HAP-1 (cell line): ENCODE data around the gene PHACTR1.

ENCODE experiments used
- DNase-seq, 2 experiments: peaks; one replicate each; pipeline ENCODE4 v3.0.0-alpha.2; 2016 to 2020; ENCODE audit warnings: low spot score in 2 of 2
- H3K27me3 ChIP-seq: fragments of 250-450 bp; sonication (Bioruptor Pico); 2 replicates; pipeline ENCODE4 v1.5.1; 2020; ENCODE audit warnings: low read depth, mild to moderate bottlenecking, moderate library complexity
- H3K36me3 ChIP-seq: fragments of 250-450 bp; sonication (Bioruptor Pico); replicated peaks from 2 replicates; pipeline ENCODE4 v1.5.1; 2020; ENCODE audit warnings: mild to moderate bottlenecking
- H3K4me1 ChIP-seq: fragments of 250-450 bp; sonication (Bioruptor Pico); 2 replicates; pipeline ENCODE4 v1.5.1; 2020; ENCODE audit warnings: mild to moderate bottlenecking
- H3K4me3 ChIP-seq: fragments of 250-450 bp; sonication (Bioruptor Pico); 2 replicates; pipeline ENCODE4 v1.5.1; 2020; ENCODE audit warnings: mild to moderate bottlenecking, moderate library complexity
- H3K9me3 ChIP-seq: fragments of 250-450 bp; sonication (Bioruptor Pico); 2 replicates; pipeline ENCODE4 v1.5.1; 2020; ENCODE audit warnings: mild to moderate bottlenecking, moderate library complexity
- in situ Hi-C: fragments of 300-500 bp; cut with MboI; formaldehyde crosslinking; loops from 3 replicates; pipeline ENCODE4 v1.14.3; 2020; ENCODE audit warnings: low sequenced_read_pairs, inconsistent platforms, mixed read lengths

Gene PHACTR1

GRCh38 chr6:12976366-12976765, 259.8 kb downstream of the PHACTR1 start:
- in situ Hi-C loops: no loop called here
- Histone ChIP-seq H3K4me3 (no peak overlapping the region), H3K4me1 (no peaks in the 10 kb centered on the region), H3K9me3 (no peaks in the 10 kb centered on the region), H3K36me3 (no peaks in the 10 kb centered on the region), H3K27me3 (no peaks in the 10 kb centered on the region)
- no peak for DNase-seq

DNA sequence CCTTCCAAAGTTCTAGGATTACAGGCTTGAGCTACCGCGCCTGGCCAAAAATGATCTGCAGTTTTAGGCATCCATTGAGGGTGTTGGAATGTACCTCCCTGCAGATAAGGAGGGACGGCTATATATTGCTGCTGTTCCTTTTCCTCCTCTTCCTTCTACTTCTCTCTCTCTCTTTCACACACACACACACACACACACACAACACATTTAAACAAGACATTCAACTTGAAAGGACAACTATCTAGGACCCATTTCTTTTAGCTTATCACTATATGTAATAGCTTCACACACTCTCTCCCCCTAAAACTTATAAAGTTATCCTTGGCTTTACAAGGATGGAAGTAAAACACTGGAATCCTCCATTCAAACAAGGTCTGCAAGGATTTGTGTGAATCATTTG, 260.6 kb downstream of the PHACTR1 start:
- no peak overlapping the region for H3K4me3 ChIP-seq
- no peaks in the 10 kb centered on the region for H3K27me3 ChIP-seq
- in situ Hi-C loops: no loop called here
- DNase-seq: no peak
- H3K9me3 ChIP-seq: no peaks in the 10 kb centered on the region
- H3K4me1 ChIP-seq: no peaks in the 10 kb centered on the region
- H3K36me3 ChIP-seq: no peaks in the 10 kb centered on the region

- H3K27me3 ChIP-seq: no peaks in the 10 kb centered on the region
- in situ Hi-C loops: no loop called here
- H3K4me3 ChIP-seq: no peak overlapping the region
- H3K4me1 ChIP-seq: no peaks in the 10 kb centered on the region
- no peaks in the 10 kb centered on the region for H3K9me3 ChIP-seq
- DNase-seq: no peak
- H3K36me3 ChIP-seq: no peaks in the 10 kb centered on the region
These were observed 261.2 kb downstream of the PHACTR1 start for GRCh38 chr6:12977806-12978205.

DNA sequence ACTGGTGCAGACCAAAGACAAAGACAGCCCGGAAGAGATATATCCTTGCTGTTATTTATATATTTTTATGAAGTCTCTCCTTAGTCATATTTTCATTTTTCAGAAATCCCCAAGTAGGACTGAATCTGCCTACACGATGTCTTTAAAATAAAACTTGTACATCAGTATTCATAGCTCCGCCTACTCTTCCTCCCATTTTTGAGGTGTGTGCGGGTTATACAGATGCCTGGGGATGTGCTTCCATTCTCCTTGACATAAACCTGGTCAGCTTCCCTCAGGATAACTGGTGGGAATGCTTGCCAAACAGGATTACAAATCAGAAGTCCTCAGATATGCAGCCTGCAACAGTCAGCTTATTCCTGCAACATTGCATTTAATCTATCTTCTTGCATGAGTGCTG, 264.2 kb downstream of the PHACTR1 start:
- in situ Hi-C loops: no loop called here
- no peak for DNase-seq
- no peaks in the 10 kb centered on the region for H3K27me3 ChIP-seq

DNA sequence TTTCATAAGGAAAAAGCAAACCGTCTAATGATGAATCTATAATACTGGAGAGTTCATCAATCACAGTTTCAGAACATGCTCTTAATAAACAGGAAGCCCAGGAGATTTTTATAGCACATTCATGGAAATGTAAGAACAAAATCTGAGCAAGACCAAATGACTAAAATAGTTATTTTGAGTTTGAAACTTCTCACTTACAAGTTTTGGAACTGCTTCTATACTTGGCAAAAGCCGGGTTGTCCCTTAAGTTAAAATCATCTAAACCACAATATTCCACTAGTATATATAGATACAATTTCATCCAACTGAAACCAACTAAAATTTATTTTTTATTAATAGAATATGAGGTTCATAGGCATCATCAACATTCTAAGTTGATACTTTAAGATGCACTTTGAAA, 268.2 kb downstream of the PHACTR1 start:
- Histone ChIP-seq H3K4me1 (no peaks in the 10 kb centered on the region), H3K4me3 (no peak overlapping the region), H3K27me3 (no peaks in the 10 kb centered on the region), H3K36me3 (no peaks in the 10 kb centered on the region), H3K9me3 (no peaks in the 10 kb centered on the region)
- DNase-seq: no peak
- in situ Hi-C loops: no loop called here

More for the DNA sequence above, 264.2 kb downstream of the PHACTR1 start:
- H3K4me1 ChIP-seq: no peaks in the 10 kb centered on the region
- H3K9me3 ChIP-seq: no peaks in the 10 kb centered on the region
- no peak overlapping the region for H3K4me3 ChIP-seq
- no peaks in the 10 kb centered on the region for H3K36me3 ChIP-seq

DNA sequence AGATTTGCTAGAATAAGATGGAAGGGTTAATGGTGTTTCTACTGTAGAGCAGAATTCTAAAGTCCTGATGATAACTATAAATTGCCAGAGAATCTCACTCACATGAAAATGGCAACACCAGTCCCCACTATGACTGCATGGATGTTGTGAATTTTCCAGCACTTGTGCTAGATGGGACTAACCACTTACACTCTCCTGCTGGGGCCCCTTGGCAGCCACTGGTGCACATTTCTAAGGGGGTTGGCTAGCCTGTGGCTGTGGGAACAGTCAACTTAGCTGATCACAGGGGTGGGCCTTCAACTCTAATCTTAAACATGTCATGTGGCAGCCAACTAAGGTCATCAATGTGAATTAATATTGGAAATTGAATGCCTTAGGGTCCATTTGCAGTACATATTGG, 271.2 kb downstream of the PHACTR1 start:
- Histone ChIP-seq H3K9me3 (no peaks in the 10 kb centered on the region), H3K36me3 (no peaks in the 10 kb centered on the region), H3K4me3 (no peak overlapping the region), H3K27me3 (no peaks in the 10 kb centered on the region), H3K4me1 (no peaks in the 10 kb centered on the region)
- no peak for DNase-seq
- in situ Hi-C loops: no loop called here

- H3K9me3 ChIP-seq: no peaks in the 10 kb centered on the region
- no peak for DNase-seq
- H3K27me3 ChIP-seq: no peaks in the 10 kb centered on the region
- no peak overlapping the region for H3K4me3 ChIP-seq
- no peaks in the 10 kb centered on the region for H3K4me1 ChIP-seq
- H3K36me3 ChIP-seq: no peaks in the 10 kb centered on the region
- in situ Hi-C loops: no loop called here
These were observed 273.6 kb downstream of the PHACTR1 start for GRCh38 chr6:12990162-12990561.

DNA sequence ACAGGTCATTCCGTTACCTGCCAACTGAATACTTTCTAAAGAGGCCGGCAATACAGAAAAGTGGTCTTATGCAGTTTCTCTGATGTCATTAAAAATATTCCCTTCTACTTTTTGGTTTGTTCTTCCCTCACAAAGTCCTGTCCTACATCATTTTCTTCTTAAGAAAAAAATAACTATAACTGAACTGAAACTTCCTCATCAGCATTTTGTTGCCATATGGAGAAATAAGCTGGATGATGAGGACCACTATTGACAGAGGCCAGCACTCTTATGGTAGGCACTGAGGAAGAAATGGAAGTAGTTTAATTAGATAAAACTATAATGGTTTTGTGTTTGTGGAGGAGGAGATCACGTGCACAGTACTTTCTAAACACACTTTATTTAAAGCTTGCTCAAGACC, 274.9 kb downstream of the PHACTR1 start:
- H3K4me3 ChIP-seq: no peak overlapping the region
- no peaks in the 10 kb centered on the region for H3K27me3 ChIP-seq
- H3K9me3 ChIP-seq: no peaks in the 10 kb centered on the region
- H3K4me1 ChIP-seq: no peaks in the 10 kb centered on the region
- DNase-seq: no peak
- in situ Hi-C loops: no loop called here
- no peaks in the 10 kb centered on the region for H3K36me3 ChIP-seq

DNA sequence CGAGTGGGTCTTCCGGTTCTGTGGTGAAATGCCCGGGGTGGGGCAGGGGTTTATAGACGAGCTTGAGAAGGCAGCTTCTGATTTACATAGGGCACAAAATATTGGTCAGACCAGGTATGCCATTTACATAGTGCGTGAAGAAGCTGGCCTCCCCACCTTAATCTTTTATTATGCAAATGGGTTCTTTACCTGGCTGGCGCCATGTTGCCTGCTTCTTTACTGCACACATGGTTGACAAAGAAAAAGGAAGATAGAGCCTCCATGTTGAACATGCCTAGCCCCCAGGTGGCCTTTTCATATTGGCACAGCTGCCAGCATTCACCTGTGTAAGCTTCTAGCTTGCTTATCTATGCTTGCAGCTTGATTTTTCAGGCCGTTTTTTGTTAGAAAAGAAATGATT, 276.2 kb downstream of the PHACTR1 start:
- Histone ChIP-seq H3K27me3 (no peaks in the 10 kb centered on the region), H3K4me1 (no peaks in the 10 kb centered on the region), H3K9me3 (no peaks in the 10 kb centered on the region), H3K4me3 (no peak overlapping the region), H3K36me3 (no peaks in the 10 kb centered on the region)
- DNase-seq: no peak
- in situ Hi-C loops: no loop called here

DNA sequence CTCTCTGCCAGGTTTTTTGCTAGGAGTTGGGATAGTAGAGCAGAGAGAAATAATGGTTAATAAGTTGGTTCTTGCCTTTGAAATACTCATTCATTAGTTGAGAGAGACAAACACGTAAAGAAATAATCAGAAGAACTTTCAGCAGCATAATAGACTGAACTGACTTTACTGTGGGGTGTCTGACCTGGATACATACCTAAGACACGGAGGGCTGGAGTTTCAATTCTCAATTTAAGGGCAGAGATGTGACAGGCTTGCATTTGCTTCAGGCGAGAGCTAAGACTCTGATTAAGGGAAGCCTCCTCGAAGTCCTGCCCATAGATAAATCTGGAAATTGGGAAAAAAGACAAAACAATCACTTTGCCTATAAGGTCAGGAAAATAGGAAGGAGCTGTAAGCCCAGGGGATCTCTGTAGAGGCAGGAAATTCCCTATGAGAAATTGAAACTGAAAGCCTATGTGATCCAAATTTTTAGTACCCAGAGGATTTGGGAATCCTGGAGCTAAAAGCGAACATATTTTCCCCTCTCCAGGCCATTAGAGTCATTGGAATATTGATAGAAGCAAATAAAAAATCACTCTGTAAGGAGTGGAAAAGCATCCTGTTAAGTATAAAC, 276.8 kb downstream of the PHACTR1 start:
- no peaks in the 10 kb centered on the region for H3K36me3 ChIP-seq
- no peaks in the 10 kb centered on the region for H3K27me3 ChIP-seq
- no peak for DNase-seq
- in situ Hi-C loops: no loop called here
- no peak overlapping the region for H3K4me3 ChIP-seq
- H3K9me3 ChIP-seq: no peaks in the 10 kb centered on the region
- H3K4me1 ChIP-seq: no peaks in the 10 kb centered on the region

GRCh38 chr6:12995419-12995818, 278.9 kb downstream of the PHACTR1 start:
- in situ Hi-C loops: no loop called here
- no peaks in the 10 kb centered on the region for H3K36me3 ChIP-seq
- no peaks in the 10 kb centered on the region for H3K9me3 ChIP-seq
- DNase-seq: no peak
- no peaks in the 10 kb centered on the region for H3K4me1 ChIP-seq
- no peaks in the 10 kb centered on the region for H3K27me3 ChIP-seq
- no peak overlapping the region for H3K4me3 ChIP-seq

DNA sequence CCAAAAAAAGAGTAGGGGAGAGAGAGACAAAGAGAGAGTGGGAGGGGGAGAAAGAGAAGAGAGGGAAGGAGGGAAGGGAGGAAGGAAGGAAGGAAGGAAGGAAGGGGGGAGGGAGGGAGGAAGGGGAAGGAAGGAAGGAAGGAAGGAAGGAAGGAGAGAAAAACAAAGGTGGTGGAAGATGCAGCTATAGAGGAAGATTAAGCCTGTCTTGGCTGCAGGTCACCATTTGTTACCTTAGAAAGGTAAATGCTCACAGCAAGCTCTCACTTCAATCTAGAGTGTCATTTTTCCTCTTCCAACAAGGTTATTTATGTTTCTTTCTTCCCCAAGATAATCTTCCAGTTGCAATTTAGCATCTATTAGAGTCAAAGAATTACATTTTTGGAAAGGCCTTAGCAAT, 284.0 kb downstream of the PHACTR1 start:
- in situ Hi-C loops: no loop called here
- Histone ChIP-seq H3K27me3 (no peaks in the 10 kb centered on the region), H3K4me1 (no peaks in the 10 kb centered on the region), H3K36me3 (no peaks in the 10 kb centered on the region), H3K4me3 (no peak overlapping the region), H3K9me3 (no peaks in the 10 kb centered on the region)
- DNase-seq: no peak

- no peaks in the 10 kb centered on the region for H3K27me3 ChIP-seq
- H3K4me1 ChIP-seq: no peaks in the 10 kb centered on the region
- no peak for DNase-seq
- H3K36me3 ChIP-seq: no peaks in the 10 kb centered on the region
- in situ Hi-C loops: no loop called here
- H3K4me3 ChIP-seq: no peak overlapping the region
- H3K9me3 ChIP-seq: no peaks in the 10 kb centered on the region
These were observed 285.4 kb downstream of the PHACTR1 start for GRCh38 chr6:13001927-13002326.

DNA sequence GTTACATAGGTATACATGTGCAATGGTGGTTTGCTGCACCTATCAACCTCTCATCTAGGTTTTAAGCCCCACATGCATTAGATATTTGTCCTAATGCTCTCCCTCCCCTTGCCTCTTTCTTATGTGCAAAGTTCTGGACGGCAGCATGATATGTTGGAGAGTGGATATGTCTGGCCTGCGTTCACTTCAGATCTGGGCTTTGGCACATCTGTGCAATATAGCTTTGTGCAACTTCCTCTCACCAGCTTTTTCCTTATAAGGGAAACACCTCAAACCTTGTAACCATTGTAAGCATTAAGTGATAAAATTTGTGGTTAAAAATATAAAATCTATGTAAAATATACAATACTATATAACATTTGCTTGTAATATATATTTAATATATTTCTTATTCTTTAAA, 288.0 kb downstream of the PHACTR1 start:
- no peaks in the 10 kb centered on the region for H3K36me3 ChIP-seq
- no peak overlapping the region for H3K4me3 ChIP-seq
- no peaks in the 10 kb centered on the region for H3K4me1 ChIP-seq
- no peaks in the 10 kb centered on the region for H3K27me3 ChIP-seq
- no peaks in the 10 kb centered on the region for H3K9me3 ChIP-seq
- DNase-seq: no peak
- in situ Hi-C loops: no loop called here

GRCh38 chr6:13005994-13006393, 289.4 kb downstream of the PHACTR1 start:
- Histone ChIP-seq H3K9me3 (no peaks in the 10 kb centered on the region), H3K4me1 (no peaks in the 10 kb centered on the region), H3K27me3 (no peaks in the 10 kb centered on the region), H3K4me3 (no peak overlapping the region), H3K36me3 (no peaks in the 10 kb centered on the region)
- in situ Hi-C loops: no loop called here
- no peak for DNase-seq
